Measurements from ENCODE around the gene GAK.
"Not testable (repeated sequence)": the region's sequence is repeated elsewhere in the genome, so short reads cannot be mapped to it uniquely, and the experiment has no call there.

GAK gene

DNA sequence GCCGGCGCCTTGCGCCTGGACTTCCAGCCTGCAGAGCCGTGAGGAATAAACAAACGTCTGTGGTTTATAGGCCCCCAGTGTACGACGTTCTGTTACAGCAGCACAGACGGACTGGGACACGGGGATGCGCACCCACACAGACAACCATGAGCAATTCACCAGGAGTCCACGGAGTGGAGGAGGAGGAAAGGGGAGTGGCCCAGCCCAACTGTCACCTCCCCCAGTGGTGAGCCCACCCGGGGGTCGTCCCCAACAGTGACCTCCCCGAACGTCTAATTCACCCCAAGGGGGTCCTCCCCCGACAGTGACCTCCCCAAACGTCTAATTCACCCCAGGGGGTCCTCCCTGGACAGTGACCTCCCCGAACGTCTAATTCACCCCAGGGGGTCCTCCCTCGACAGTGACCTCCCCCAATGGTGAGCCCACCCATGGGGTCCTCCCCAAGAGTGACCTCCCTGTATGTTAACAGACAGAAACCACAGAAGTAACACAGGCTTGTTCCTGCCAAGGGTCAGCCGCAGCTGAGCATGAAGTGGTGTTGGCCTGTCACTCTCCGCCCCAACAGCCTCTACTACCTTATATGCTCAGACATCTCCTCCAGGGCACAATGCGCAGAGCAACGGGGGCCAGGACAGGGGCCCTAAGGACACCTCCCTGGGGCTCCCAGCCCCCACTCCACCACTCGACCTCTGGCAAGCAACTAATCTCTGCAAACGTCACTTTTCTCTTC is 6.2 kb downstream of the GAK start:
- DNase-seq = no peak

DNA sequence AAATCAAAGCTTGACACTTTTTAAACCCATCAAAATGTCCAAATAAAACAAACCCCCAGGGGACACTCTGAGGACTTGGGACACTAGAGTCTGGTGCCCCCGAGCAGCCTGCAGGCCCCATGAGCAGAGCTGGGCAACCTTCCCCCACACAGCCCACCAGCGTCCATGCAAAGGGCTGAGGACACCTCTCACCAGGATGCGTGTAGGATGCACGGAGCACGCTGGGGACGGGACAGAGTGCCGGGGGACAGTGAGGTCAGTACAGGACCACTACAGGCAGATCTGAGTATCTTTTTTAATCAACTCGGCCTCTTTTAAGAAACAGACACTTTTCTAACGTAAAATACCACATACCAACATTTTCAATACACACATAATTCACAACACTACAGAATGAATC is 6.9 kb downstream of the GAK start:
- DNase-seq = no peak

DNA sequence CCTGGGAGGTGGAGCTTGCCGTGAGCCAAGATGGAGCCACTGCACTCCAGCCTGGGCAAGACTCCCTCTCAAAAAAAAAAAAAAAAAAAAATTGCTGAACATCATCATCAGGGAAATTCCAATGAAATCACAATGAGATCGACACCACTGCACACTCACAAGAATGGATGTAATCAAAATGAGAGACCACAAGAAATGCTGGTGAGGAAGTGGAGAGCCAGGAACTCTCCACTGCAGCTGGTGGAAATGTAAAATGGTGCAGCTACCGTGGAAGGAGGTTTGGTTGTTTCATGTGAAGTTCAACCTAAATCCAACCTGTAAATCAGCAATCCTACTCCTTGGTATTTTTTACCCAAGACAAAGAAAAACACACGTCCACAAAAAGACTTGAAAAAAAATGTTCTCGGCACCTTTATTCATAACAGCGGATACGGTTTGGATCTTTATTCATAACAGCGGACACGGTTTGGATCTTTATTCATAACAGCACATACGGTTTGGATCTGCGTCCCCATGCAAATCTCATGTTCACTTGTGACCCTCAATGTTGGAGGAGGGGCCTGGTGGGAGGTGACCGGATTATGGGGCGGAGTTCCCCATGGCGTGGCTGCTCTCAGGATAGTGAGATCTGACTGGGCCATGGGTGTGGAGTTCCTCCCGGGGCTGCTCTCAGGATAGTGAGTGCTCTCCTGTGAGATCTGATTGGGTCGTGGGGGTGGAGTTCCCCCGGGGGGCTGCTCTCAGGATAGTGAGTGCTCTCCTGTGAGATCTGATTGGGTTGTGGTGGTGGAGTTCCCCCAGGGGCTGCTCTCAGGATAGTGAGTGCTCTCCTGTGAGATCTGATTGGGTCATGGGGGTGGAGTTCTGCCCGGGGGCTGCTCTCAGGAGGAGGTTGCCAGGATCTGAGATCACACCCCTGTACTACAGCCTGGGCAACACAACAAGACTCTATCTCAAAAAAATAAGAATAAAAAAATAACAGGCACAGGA is 7.7 kb downstream of the GAK start:
- DNase-seq = no peak

DNA sequence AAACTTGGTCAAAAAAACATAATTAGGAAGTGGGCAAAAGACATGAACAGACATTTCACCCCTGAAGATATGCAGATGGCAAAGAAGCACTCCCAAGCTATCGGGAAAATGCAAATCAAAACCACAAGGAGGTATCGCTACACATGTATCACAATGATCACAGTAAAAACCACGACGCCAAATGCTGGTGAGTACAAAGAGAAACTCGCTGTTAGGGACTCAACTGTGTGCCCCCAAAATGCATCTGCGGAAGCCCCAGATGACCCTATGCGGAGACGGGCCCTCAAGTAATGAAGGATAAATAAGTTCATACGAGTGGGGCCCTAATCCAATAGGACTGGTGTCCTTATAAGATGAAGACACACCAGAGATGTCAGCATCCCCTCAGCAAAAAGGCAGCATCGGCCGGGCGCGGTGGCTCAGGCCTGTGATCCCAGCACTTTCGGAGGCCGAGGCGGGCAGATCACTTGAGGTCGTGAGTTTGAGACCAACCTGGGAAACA is 10.2 kb downstream of the GAK start:
- no peak for DNase-seq

DNA sequence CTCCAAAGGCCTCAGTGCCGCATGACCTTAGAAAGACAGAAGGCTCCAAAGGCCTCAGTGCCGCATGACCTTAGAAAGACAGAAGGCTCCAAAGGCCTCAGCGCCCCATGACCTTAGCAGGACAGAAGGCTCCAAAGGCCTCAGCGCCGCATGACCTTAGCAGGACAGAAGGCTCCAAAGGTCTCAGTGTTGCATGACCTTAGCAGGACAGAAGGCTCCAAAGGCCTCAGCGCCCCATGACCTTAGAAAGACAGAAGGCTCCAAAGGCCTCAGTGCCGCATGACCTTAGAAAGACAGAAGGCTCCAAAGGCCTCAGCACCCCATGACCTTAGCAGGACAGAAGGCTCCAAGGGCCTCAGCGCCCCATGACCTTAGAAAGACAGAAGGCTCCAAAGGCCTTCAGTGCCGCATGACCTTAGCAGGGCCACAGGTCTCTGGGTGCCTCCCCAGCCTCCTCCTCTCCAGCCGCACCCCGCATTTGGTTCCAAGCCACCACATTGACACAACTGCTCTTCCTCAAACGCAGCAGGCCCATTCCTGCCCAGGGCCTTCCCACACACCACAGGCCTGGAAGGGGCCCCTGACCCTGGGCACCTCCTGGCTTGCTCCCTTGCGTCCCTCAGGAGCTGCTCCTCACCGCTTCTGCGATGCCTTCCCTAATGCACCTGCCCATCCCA is 13.0 kb downstream of the GAK start:
- not testable (repeated sequence) for DNase-seq

DNA sequence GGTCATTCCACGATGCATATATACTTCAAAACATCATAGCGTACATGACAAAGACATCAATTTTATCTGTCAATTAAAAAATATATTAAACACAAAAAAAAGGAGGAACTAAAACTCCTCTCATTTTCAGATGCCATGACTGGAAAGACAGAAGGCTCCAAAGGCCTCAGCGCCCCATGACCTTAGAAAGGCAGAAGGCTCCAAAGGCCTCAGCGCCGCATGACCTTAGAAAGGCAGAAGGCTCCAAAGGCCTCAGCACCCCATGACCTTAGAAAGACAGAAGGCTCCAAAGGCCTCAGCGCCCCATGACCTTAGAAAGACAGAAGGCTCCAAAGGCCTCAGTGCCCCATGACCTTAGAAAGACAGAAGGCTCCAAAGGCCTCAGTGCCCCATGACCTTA is 13.5 kb downstream of the GAK start:
- not testable (repeated sequence) for DNase-seq

DNA sequence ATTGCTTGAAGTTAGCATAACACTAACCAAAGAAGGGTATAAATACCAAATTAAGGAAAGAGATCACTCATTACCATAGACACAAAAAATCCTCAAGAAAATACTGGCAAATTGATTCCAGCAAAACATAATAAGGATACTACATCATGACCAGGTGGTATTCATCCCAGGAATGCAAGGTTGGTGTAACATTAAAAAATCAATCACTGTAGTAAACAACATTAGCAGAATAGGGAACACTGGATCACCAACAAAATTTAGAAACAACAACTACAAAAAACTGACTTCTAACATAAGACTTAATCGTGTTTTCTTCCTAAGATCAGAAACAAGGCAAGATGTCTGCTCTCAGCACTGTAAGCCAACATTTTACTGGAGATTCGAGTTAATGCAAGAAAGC is 14.1 kb downstream of the GAK start:
- no peak for DNase-seq

- no peak for DNase-seq
These were observed 14.7 kb downstream of the GAK start for GRCh38 chr4:917466-917865.

DNA sequence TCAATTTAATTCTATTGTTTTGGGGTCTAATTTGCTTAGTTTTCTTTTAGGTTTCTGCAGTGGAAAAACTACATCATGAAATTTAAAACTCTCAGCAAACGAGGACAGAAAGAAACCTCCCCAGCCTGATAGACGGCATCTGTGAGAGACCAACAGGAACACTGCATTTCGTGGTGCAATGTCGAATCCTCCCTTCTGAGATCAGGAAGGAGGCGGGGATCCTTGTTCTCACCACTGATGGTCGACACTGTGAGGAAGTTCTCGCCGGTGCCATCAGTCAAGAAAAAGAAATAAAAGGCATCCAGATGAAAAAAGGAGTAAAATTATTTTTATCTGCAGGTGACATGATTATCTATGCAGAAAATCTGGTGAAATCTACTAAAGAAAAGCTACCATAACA is 16.5 kb downstream of the GAK start:
- no peak for DNase-seq

DNA sequence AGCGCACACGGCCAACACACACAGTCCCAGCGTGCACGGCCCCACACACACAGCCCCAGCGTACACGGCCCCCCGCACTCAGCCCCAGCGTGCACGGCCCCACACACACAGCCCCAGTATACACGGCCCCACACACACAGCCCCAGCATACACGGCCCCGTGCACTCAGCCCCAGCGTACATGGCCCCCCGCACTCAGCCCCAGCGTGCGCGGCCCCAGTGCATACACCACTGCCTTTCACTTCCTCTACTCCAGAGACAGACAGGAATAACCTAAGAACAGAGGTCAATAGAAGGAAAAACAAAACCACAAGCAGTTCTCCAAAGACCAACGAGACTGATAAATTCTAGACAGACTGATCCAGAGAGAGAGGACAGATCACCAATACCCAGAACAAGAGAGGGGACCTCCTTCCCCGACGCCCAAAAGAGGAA is 17.1 kb downstream of the GAK start:
- DNase-seq = no peak

GRCh38 chr4:914531-914930 is 17.6 kb downstream of the GAK start:
- no peak for DNase-seq

GRCh38 chr4:913280-913618 is 18.9 kb downstream of the GAK start:
- no peak for DNase-seq

- no peak for DNase-seq
These were observed 19.4 kb downstream of the GAK start for GRCh38 chr4:912548-913279.

DNA sequence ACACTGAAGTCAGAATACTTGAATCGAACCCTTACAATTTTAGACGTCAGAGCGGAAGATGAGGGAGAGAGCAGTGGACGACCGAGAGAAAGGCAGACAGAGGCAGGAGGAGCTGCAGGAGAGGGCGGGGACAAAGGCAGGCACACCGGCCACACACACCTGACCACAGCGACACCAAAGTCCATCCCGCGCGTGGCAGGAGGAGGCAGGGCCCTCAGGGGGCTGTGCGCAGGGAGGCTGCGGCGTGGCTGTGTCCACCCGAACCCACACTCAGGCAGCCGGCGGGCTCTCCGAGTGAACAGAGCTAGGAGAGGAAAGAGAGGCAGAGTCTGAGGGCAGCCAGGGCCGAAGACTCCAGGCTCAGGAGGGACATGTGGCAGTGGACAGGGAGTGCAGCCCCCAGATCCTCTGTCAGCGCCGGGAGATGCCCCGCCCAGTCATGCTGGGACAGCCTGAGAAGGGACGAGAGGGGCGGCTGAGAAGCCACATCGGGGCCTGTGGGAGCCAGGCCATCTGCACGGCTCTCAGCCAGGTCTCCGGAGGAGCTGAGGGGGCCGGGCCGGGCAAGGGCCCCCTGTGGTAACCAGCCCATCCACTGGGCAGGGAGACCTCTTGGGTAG is 20.1 kb downstream of the GAK start:
- no peak for DNase-seq

DNA sequence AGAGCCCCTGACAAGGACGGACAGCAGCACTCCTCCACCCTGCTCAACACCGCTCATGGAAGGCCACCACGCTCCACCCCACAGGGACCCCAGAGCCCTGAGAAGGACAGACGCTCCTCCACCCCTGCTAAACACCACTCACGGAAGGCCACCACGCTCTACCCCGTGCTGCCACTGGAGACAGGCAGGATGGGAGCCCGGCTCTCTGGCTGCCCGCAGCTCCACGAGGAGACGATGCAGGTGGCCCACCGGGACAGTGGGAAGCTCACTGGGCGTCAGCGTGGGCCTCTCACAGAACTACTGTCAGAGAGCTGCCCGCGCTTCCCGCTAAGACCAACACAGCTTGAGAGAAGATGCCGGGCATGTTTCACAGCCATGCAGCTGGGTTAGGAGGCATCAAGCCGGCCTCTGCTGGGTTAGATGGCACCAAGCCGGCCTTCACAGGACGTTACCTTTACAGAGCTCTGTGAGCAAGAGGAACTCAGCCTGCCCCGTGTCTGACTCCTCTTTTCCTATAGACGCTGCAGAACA is 20.8 kb downstream of the GAK start:
- DNase-seq = no peak

- peak; percentile 9 for DNase-seq
These were observed 21.6 kb downstream of the GAK start for GRCh38 chr4:910366-911091.

GRCh38 chr4:909821-910220 is 22.3 kb downstream of the GAK start:
- DNase-seq = no peak

DNA sequence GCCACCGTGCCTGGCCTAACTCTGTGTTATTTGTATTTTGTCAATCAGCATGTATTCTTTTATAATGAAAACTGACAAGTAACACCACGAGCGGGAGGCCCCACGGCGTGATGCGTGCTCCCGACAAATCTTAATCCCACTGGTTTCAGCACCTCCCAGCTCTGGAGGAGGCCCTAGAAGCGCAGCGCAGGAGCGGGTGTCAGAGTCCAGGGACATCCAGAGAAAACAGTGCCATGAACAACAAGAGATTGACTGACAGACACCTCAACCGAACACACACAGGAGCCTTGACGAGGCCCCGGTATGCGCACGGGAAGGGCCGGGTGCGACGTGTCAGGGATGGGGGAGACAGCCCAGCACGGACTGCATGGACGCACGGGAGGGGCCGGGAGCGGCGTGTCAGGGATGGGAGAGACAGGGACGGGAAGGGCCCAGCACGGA is 23.0 kb downstream of the GAK start:
- DNase-seq = no peak

DNA sequence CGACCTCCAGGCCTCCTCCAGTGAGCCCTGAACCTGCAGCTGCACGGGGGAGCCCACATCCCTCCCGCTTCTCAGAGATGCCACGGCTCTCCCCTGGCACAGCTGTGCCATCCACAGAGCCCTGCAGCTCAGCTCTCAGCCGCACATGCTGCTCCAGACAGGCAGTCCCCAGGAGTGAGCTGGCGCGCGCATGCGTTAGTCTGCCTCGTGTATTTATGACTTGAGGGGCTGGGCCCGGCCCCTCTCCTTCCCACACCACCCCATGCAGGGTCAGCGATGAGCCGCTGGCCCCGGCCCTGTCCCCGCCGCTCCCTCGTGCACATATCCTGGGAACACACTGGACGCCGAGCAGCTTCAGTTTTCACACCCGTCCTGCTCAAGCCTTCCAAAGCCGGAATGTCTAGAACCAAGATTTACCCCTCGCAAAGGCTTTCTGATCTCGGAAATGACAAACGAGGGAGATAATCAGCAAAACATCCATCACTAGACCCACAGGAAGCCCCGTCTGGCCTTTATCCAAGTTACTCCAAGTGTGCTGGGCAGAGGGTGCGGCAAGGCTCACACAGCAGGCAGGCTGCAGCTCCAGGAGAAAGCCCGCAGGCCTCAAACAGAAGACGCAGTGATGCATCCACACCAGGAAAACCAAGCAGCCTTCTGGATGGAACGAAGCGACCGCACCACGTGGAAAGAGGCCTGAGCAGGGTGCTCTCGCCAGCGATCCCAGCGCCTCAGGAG is 24.3 kb downstream of the GAK start:
- DNase-seq = no peak

- no peak for DNase-seq
These were observed 25.1 kb downstream of the GAK start for GRCh38 chr4:907103-907400.
